Stimulated activated naive CD8-positive, alpha-beta T cell treated with anti-CD3 and anti-CD28 coated beads, Interleukin-15, amount 100 ng/mL, for 72 hours (primary cell): Measurements from ENCODE around the gene OR5B12.
"Not testable (repeated sequence)": the region's sequence is repeated elsewhere in the genome, so short reads cannot be mapped to it uniquely, and the experiment has no call there.

Source experiments
- ATAC-seq: fragments of 150-1000 bp; cut with Tn5 transposase; 2 replicates; pipeline ENCODE4 v1.10.0; 2021; ENCODE audit warnings: mild to moderate bottlenecking, moderate library complexity
- DNase-seq, 2 donors: peaks; one replicate each; pipeline ENCODE4 v3.0.0; 2021 to 2022
- H3K27ac Mint-ChIP-seq, 2 donors: one replicate each; pipeline ENCODE4 v1.8.0; 2022; ENCODE audit warnings: mild to moderate bottlenecking in 2 of 2, mixed read lengths in 2 of 2, moderate library complexity in 2 of 2
- H3K27me3 Mint-ChIP-seq: one replicate; pipeline ENCODE4 v1.8.0; 2022; ENCODE audit warnings: mixed read lengths
- H3K4me1 Mint-ChIP-seq: one replicate; pipeline ENCODE4 v1.8.0; 2022; ENCODE audit warnings: mild to moderate bottlenecking, mixed read lengths
- H3K4me3 Mint-ChIP-seq, 2 donors: one replicate each; pipeline ENCODE4 v1.8.0; 2022; ENCODE audit warnings: mild to moderate bottlenecking in 2 of 2, mixed read lengths in 2 of 2, moderate library complexity in 1 of 2
- H3K9me3 Mint-ChIP-seq, 2 donors: one replicate each; pipeline ENCODE4 v1.8.0; 2022; ENCODE audit warnings: mixed read lengths in 2 of 2

Gene OR5B12

GRCh38 chr11:58442136-58442535 lies at the start of gene OR5B12:
Gene OR5B12, minus strand, starts transcription at chr11:58442236. Its CDS starts 2,085 bp downstream, at chr11:58440151.
- ATAC-seq (no peak), DNase-seq (no peak)
- Mint-ChIP-seq H3K9me3 (peaks cover 13 to 27% of the 10 kb centered on the region in 2 donors), H3K4me1 (no peaks in the 10 kb centered on the region), H3K27ac (no peak within 1 kb of the TSS), H3K4me3 (no peak within 1 kb of the TSS), H3K27me3 (no peaks in the 10 kb centered on the region)

- Mint-ChIP-seq H3K4me1 (peaks cover 17% of the 10 kb centered on the region), H3K4me3 (no peak overlapping the region), H3K27me3 (no peaks in the 10 kb centered on the region), H3K27ac (peak overlapping the region in 1 of 2 donors; percentile 15), H3K9me3 (peaks cover 0 to 7% of the 10 kb centered on the region in 2 donors)
- DNase-seq (no peak), ATAC-seq (no peak)
Observed at GRCh38 chr11:58490827-58491226, 48.8 kb upstream of the OR5B12 start.

- H3K4me3 Mint-ChIP-seq: no peak overlapping the region
- H3K27me3 Mint-ChIP-seq: no peaks in the 10 kb centered on the region
- peaks cover 0 to 6% of the 10 kb centered on the region in 2 donors for H3K9me3 Mint-ChIP-seq
- ATAC-seq (no peak), DNase-seq (no peak)
- H3K27ac Mint-ChIP-seq: no peak overlapping the region
- no peaks in the 10 kb centered on the region for H3K4me1 Mint-ChIP-seq
Observed at GRCh38 chr11:58487170-58487569, 45.1 kb upstream of the OR5B12 start.

DNA sequence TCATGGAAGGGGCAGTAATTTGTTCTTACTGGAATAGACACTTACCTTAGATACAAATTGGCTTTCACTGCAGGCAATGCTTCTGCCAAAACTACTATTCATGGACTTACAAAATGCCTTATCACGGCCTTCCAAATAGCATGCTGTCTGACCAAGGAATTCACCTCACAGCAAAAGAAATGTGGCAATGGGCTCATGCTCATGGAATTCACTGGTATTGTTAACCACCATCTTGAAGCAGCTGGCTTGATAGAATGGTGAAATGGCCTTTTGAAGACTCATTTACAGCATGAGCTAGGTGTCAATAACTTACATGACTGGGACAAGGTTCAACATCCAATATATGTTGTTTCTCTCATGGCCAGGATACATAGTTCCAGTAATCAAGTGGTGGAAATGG lies 43.9 kb upstream of the OR5B12 start:
- no peaks in the 10 kb centered on the region for H3K4me1 Mint-ChIP-seq
- no peak for DNase-seq
- H3K4me3 Mint-ChIP-seq: no peak overlapping the region
- H3K9me3 Mint-ChIP-seq: peaks cover 0 to 6% of the 10 kb centered on the region in 2 donors
- H3K27ac Mint-ChIP-seq: no peak overlapping the region
- H3K27me3 Mint-ChIP-seq: no peaks in the 10 kb centered on the region
- ATAC-seq: no peak

DNA sequence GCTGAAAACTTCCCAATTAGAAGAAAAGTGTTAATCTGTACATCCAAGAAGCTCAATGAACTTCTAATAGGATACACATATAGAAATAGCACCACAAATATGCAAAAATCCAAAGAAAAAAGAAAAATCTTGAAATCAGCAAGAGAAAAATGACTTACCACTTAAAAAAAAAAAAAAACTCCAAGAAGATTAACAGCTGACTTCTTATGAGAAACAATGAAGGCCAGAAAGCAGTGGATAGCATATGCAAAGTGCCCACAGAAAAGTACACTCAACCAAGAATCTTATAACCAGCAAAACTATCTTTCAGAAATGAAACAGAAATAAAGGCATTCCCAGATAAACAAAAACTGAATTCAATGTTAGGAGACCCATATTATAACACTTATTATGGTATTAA lies 29.9 kb upstream of the OR5B12 start:
- DNase-seq (no peak), ATAC-seq (no peak)
- H3K9me3 Mint-ChIP-seq: peaks cover 27 to 53% of the 10 kb centered on the region in 2 donors
- H3K4me3 Mint-ChIP-seq: no peak overlapping the region
- no peak overlapping the region for H3K27ac Mint-ChIP-seq
- H3K27me3 Mint-ChIP-seq: no peaks in the 10 kb centered on the region
- H3K4me1 Mint-ChIP-seq: no peaks in the 10 kb centered on the region

DNA sequence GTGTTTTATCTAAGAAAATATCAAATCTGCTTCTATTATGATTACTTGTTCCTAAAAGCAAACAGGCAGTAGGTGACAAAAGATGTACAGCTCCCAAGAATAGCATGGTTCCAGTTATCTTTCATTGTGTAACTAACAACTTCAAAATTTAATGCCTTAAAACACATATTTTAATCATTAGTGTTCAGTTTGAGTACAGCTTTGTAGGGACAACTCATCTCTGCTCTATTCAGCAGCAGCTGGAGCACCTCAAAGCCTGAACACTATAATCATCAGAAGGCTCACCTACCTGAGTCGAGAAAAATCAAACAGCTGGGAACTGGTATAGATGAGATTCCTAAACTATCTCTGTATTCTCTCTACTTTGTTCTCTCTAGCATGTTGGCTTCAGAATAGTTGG lies 24.3 kb upstream of the OR5B12 start:
- no peak for DNase-seq
- Mint-ChIP-seq H3K9me3 (peaks cover 0 to 15% of the 10 kb centered on the region in 2 donors), H3K27ac (no peak overlapping the region)

GRCh38 chr11:58465690-58466089 lies 23.7 kb upstream of the OR5B12 start:
- DNase-seq: no peak
- H3K4me3 Mint-ChIP-seq: no peak overlapping the region
- no peak for ATAC-seq

More for the DNA sequence above, 24.3 kb upstream of the OR5B12 start:
- H3K27me3 Mint-ChIP-seq: no peaks in the 10 kb centered on the region
- H3K4me1 Mint-ChIP-seq: no peaks in the 10 kb centered on the region
- no peak overlapping the region for H3K4me3 Mint-ChIP-seq
- ATAC-seq: no peak

GRCh38 chr11:58451585-58451984 lies 9.5 kb upstream of the OR5B12 start:
- no peak overlapping the region for H3K27ac Mint-ChIP-seq
- H3K4me1 Mint-ChIP-seq: peaks cover 7% of the 10 kb centered on the region
- ATAC-seq (no peak), DNase-seq (no peak)
- H3K27me3 Mint-ChIP-seq: no peaks in the 10 kb centered on the region
- peaks cover 5 to 12% of the 10 kb centered on the region in 2 donors for H3K9me3 Mint-ChIP-seq
- no peak overlapping the region for H3K4me3 Mint-ChIP-seq

More at GRCh38 chr11:58465690-58466089, 23.7 kb upstream of the OR5B12 start:
- no peaks in the 10 kb centered on the region for H3K4me1 Mint-ChIP-seq
- H3K9me3 Mint-ChIP-seq: peaks cover 0 to 14% of the 10 kb centered on the region in 2 donors
- H3K27me3 Mint-ChIP-seq: no peaks in the 10 kb centered on the region
- no peak overlapping the region for H3K27ac Mint-ChIP-seq

DNA sequence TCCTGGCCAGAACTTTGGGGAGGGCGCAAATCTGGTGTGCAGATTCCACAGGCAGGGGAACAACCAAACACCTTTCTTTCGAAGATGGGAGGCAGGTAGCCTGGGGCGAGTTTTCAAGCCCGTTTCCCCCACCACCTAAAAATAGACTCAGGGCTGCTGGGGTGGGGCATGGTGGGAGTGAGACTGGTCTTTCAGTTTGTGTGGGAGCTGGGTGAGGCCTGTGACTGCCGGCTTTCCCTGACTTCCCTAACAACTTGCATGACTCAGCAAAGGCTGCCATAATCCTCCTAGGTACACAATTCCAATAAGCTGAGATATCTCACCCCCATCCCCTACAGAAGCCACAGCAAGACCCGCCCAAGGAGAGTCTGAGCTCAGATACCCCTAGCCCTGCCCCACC lies 4.3 kb upstream of the OR5B12 start:
- H3K27ac Mint-ChIP-seq: peak overlapping the region in 1 of 2 donors; percentile 56
- no peak overlapping the region for H3K4me3 Mint-ChIP-seq
- DNase-seq (no peak), ATAC-seq (no peak)
- H3K27me3 Mint-ChIP-seq: no peaks in the 10 kb centered on the region
- peaks cover 23 to 27% of the 10 kb centered on the region in 2 donors for H3K9me3 Mint-ChIP-seq
- H3K4me1 Mint-ChIP-seq: peaks cover 1% of the 10 kb centered on the region

GRCh38 chr11:58444300-58444699 lies 2.3 kb upstream of the OR5B12 start:
- Mint-ChIP-seq H3K27me3 (no peaks in the 10 kb centered on the region), H3K27ac (no peak overlapping the region), H3K9me3 (peaks cover 23 to 27% of the 10 kb centered on the region in 2 donors), H3K4me3 (no peak overlapping the region), H3K4me1 (no peaks in the 10 kb centered on the region)
- DNase-seq (no peak), ATAC-seq (no peak)

GRCh38 chr11:58438486-58438885 lies 3.5 kb downstream of the OR5B12 start:
- H3K4me1 Mint-ChIP-seq: no peaks in the 10 kb centered on the region
- no peak for ATAC-seq

DNA sequence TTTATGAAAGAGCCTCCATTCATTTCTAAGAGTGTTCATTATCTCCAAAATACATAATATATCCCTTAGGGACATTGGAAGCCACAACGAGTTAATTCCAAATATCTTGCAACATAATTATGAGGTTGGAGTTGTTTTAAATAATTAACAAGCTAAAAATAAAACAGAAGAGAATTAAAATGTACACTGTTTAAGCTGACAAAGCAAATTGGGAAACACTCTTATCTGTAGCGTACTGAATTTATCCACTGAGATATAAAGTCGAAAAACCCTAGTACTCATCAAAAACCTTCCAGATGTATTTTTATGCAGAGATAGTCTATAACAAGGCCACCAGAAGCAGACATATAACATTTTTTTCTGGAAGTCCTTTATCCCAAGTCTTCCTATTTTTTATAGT lies 7.8 kb downstream of the OR5B12 start:
- Mint-ChIP-seq H3K9me3 (peaks cover 6 to 24% of the 10 kb centered on the region in 2 donors), H3K4me3 (no peak overlapping the region), H3K4me1 (no peaks in the 10 kb centered on the region), H3K27ac (no peak overlapping the region), H3K27me3 (no peaks in the 10 kb centered on the region)
- DNase-seq (no peak), ATAC-seq (no peak)

More at GRCh38 chr11:58438486-58438885, 3.5 kb downstream of the OR5B12 start:
- peaks cover 0 to 5% of the 10 kb centered on the region in 2 donors for H3K9me3 Mint-ChIP-seq
- H3K4me3 Mint-ChIP-seq: no peak overlapping the region
- no peak for DNase-seq
- H3K27ac Mint-ChIP-seq: no peak overlapping the region
- H3K27me3 Mint-ChIP-seq: no peaks in the 10 kb centered on the region

GRCh38 chr11:58433638-58434203 lies 8.3 kb downstream of the OR5B12 start:
- H3K9me3 Mint-ChIP-seq: peaks cover 6 to 29% of the 10 kb centered on the region in 2 donors
- ATAC-seq (no peak), DNase-seq (no peak)
- no peak overlapping the region for H3K27ac Mint-ChIP-seq
- no peak overlapping the region for H3K4me3 Mint-ChIP-seq
- H3K4me1 Mint-ChIP-seq: no peaks in the 10 kb centered on the region
- H3K27me3 Mint-ChIP-seq: no peaks in the 10 kb centered on the region

DNA sequence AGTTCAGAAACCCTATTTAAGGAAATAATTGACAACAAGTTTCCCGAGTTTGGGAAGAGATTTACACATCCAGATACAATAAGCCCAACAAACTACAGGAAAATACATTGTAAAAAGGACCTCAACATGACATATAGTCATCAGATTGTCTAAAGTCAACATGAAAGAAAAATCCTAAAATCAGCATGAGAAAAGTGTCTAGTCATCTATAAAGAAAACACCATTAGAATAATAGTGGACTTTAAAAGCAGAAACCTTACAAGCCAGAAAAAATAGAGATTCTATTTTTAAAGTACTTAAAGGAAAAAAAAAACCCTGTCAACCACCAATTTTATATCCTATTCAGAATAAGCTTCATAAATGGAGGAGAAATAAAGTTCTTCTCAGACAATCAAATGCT lies 12.8 kb downstream of the OR5B12 start:
- DNase-seq (no peak), ATAC-seq (no peak)
- no peaks in the 10 kb centered on the region for H3K27me3 Mint-ChIP-seq
- H3K9me3 Mint-ChIP-seq: peaks cover 6 to 34% of the 10 kb centered on the region in 2 donors
- H3K27ac Mint-ChIP-seq: no peak overlapping the region
- no peaks in the 10 kb centered on the region for H3K4me1 Mint-ChIP-seq
- no peak overlapping the region for H3K4me3 Mint-ChIP-seq

DNA sequence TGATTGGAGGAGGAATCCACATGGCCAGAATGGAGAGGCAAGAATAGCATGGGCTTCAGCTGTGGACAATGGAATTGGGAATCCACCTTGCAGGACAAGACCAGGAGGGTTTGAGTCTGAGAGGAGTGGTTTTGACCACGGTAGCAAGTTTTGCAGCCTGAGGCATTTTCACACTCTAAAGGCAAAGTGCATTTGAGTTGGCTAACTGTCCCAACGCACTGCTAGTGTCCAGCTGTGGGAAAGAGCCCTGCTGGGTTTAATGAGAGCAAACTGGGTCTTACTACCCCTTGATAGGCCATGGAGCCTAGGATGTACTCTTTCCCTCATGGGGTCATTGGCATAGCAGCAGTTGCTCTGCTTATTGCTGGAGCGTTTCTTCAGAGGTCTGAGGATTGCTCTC lies 14.0 kb downstream of the OR5B12 start, which contains the start of gene OR5B2:
Gene OR5B2 (minus strand): TSS at position 101 of the 400 bp plus-strand sequence. CDS start 4,860 bp downstream, outside the sequence.
- H3K27me3 Mint-ChIP-seq: no peaks in the 10 kb centered on the region
- peaks cover 6 to 34% of the 10 kb centered on the region in 2 donors for H3K9me3 Mint-ChIP-seq
- H3K4me1 Mint-ChIP-seq: no peaks in the 10 kb centered on the region
- H3K27ac Mint-ChIP-seq: no peak within 1 kb of the TSS
- no peak within 1 kb of the TSS for H3K4me3 Mint-ChIP-seq
- DNase-seq (no peak), ATAC-seq (no peak)

GRCh38 chr11:58406774-58407173 lies 35.3 kb downstream of the OR5B12 start, which contains the start of gene OR5B3:
Gene OR5B3, minus strand, starts transcription at chr11:58406874. Its CDS starts 3,465 bp downstream, at chr11:58403409.
- no peak for DNase-seq
- Mint-ChIP-seq H3K9me3 (peaks cover 19 to 25% of the 10 kb centered on the region in 2 donors), H3K27me3 (peaks cover 7% of the 10 kb centered on the region), H3K27ac (no peak within 1 kb of the TSS), H3K4me1 (no peaks in the 10 kb centered on the region), H3K4me3 (no peak within 1 kb of the TSS)
- no peak for ATAC-seq

DNA sequence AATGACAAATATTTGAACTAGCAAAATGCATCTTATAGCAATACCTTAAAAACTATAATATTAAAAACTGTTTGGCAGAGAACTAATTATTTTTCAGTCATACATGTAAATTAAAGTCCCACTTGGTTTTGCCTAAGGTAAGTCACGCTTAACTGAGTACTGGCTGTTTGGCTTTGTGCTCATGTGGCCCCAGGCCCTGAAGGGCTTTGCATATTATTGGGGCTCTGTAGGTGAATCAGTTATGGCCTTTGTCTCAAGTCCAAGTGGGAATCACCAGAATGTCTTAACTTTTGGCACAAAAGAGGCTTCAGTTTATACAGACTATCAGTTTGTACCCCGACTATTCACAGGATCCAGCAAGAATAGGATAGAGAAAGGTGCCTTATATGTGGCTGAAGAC lies 42.4 kb downstream of the OR5B12 start:
- not testable (repeated sequence) for H3K27me3 Mint-ChIP-seq, ATAC-seq, H3K4me3 Mint-ChIP-seq, H3K4me1 Mint-ChIP-seq, DNase-seq, H3K27ac Mint-ChIP-seq
- peaks cover 3 to 11% of the 10 kb centered on the region in 2 donors for H3K9me3 Mint-ChIP-seq
